HG02852 (cell line): ENCODE results near the gene RHBDF2.
"Not testable (repeated sequence)": the region's sequence is repeated elsewhere in the genome, so short reads cannot be mapped to it uniquely, and the experiment has no call there.

Experiments
- ATAC-seq: cut with Tn5 transposase; IDR thresholded peaks from one replicate; pipeline ENCODE4 v1.9.1; 2021; ENCODE audit warnings: mild to moderate bottlenecking, moderate library complexity; ENCODE audit not compliant: unreplicated experiment

Gene RHBDF2

GRCh38 chr17:76538281-76538931 is 37.2 kb upstream of the RHBDF2 start:
- no peak for ATAC-seq

GRCh38 chr17:76537578-76538280 is 36.5 kb upstream of the RHBDF2 start, which contains the start of gene CYGB:
Gene CYGB (minus strand): TSS chr17:76537709. CDS start chr17:76537542, 167 bp downstream.
- ATAC-seq: no peak

- ATAC-seq: no peak
Observed at GRCh38 chr17:76537288-76537577, 36.0 kb upstream of the RHBDF2 start.

- no peak for ATAC-seq
Observed at GRCh38 chr17:76536511-76537287, 35.5 kb upstream of the RHBDF2 start.

GRCh38 chr17:76535788-76536510 is 34.7 kb upstream of the RHBDF2 start:
- ATAC-seq: no peak

GRCh38 chr17:76534831-76535732 is 33.9 kb upstream of the RHBDF2 start:
- no peak for ATAC-seq

- ATAC-seq: not testable (repeated sequence)
Observed at GRCh38 chr17:76533640-76534359, 32.6 kb upstream of the RHBDF2 start.

GRCh38 chr17:76532072-76532651 is 30.9 kb upstream of the RHBDF2 start:
- no peak for ATAC-seq

- ATAC-seq: no peak
Observed at GRCh38 chr17:76531486-76532038, 30.3 kb upstream of the RHBDF2 start.

- ATAC-seq: no peak
Observed at GRCh38 chr17:76530811-76531485, 29.7 kb upstream of the RHBDF2 start.

GRCh38 chr17:76530095-76530723 is 29.0 kb upstream of the RHBDF2 start:
- no peak for ATAC-seq

- ATAC-seq: no peak
Observed at GRCh38 chr17:76529224-76530094, 28.2 kb upstream of the RHBDF2 start.

- no peak for ATAC-seq
Observed at GRCh38 chr17:76528528-76529223, 27.5 kb upstream of the RHBDF2 start.

GRCh38 chr17:76528156-76528527 is 26.9 kb upstream of the RHBDF2 start:
- ATAC-seq: no peak

GRCh38 chr17:76527430-76528111 is 26.3 kb upstream of the RHBDF2 start:
- ATAC-seq: no peak

GRCh38 chr17:76527016-76527415 is 25.8 kb upstream of the RHBDF2 start:
- ATAC-seq: not testable (repeated sequence)
